K562 (cell line): ENCODE data around the gene PTPRF. TPM values are rescaled to one million over a fixed set of nuclear protein-coding genes. Genes with fewer than 3 reads are reported as not detected.

ENCODE experiments used
- ATAC-seq: fragments of 200-7000 bp; cut with Tn5 transposase; 3 replicates; pipeline ENCODE4 v1.9.1; 2020; ENCODE audit warnings: moderate library complexity
- BruUV-seq: library from RNA; stranded (reverse); fragments of 400-500 nt; replicated peaks from 2 replicates; lab custom pipeline; 2021; lab: Mats Ljungman, UMichigan
- CTCF ChIA-PET: fragments of 300-600 bp; formaldehyde crosslinking; extraction: SDS; loops from one replicate; lab custom pipeline; 2021; ENCODE audit warnings: low intra/inter-chr PET ratio; lab: Yijun Ruan, JAX
- POLR2A ChIA-PET: fragments of 300-600, 350-650 bp; sonication (Branson Sonifier 250); formaldehyde crosslinking; extraction: SDS; loops from one replicate; lab custom pipeline; 2021; ENCODE audit warnings: antibody characterized with exemption, inconsistent platforms; lab: Yijun Ruan, JAX
- DNase-seq, 4 experiments: peaks; one replicate each; pipeline versions ENCODE4 v3.0.0 to v3.0.0-alpha.2; 2011 to 2018; ENCODE audit warnings: low spot score in 3 of 4, mixed read lengths in 3 of 4; ENCODE audit errors: extremely low read depth in 1 of 4
- FAIRE-seq: peaks from 2 replicates; lab custom pipeline; 2011; peaks lifted over from hg19 to GRCh38; lab: Jason Lieb, UNC
- H2AFZ ChIP-seq: 2 replicates; pipeline ENCODE4 v1.6.0; 2011; ENCODE audit warnings: low read depth, low read length, control low read depth, inconsistent platforms
- H3K27ac ChIP-seq: fragments of 200-600 bp; 3 replicates; pipeline ENCODE4 v1.8.0; 2011; ENCODE audit warnings: low read depth, mild to moderate bottlenecking, control low read depth, inconsistent platforms, low read length, moderate library complexity, mixed read lengths; ENCODE audit errors: extremely low read depth
- H3K27me3 ChIP-seq, 2 experiments: fragments of 300-600 bp in 1 of 2; 2 replicates in 1 of 2; 3 replicates in 1 of 2; pipeline versions ENCODE4 v1.6.0 to v1.8.0; 2011; ENCODE audit warnings: inconsistent platforms in 2 of 2, low read length in 2 of 2, mild to moderate bottlenecking in 1 of 2, mixed read lengths in 1 of 2, moderate library complexity in 1 of 2; ENCODE audit not compliant: control insufficient read depth in 2 of 2, insufficient read depth in 2 of 2
- H3K36me3 ChIP-seq: fragments of 300-600 bp; 3 replicates; pipeline ENCODE4 v1.8.0; 2011; ENCODE audit warnings: mild to moderate bottlenecking, low read length, inconsistent platforms; ENCODE audit not compliant: control insufficient read depth, insufficient read depth
- H3K4me1 ChIP-seq, 2 experiments: fragments of 200-600 bp in 1 of 2; replicated peaks in 1 of 2; 2 replicates in 1 of 2; 3 replicates in 1 of 2; pipeline versions ENCODE4 v1.5.1 to v1.8.0; 2011; ENCODE audit warnings: inconsistent platforms in 2 of 2, low read length in 2 of 2, mild to moderate bottlenecking in 1 of 2, mixed read lengths in 1 of 2, moderate library complexity in 1 of 2; ENCODE audit not compliant: control insufficient read depth in 2 of 2, insufficient read depth in 2 of 2
- H3K4me2 ChIP-seq: 2 replicates; pipeline ENCODE4 v1.6.1; 2011; ENCODE audit warnings: low read length, control low read depth, inconsistent platforms, mixed read lengths; ENCODE audit not compliant: insufficient read depth
- H3K4me3 ChIP-seq: fragments of 200-600 bp; sonication (generic), shearing (Covaris generic); 2 replicates; pipeline ENCODE4 v1.5.1; 2016; ENCODE audit warnings: control low read depth, inconsistent platforms
- H3K79me2 ChIP-seq: fragments of 200-600 bp; 3 replicates; pipeline ENCODE4 v1.8.0; 2011; ENCODE audit warnings: low read length, inconsistent platforms; ENCODE audit not compliant: control insufficient read depth, insufficient read depth
- H3K9ac ChIP-seq, 2 experiments: 2 replicates each; pipeline versions ENCODE4 v1.6.0 to v1.6.1; 2011; ENCODE audit warnings: low read depth in 2 of 2, low read length in 2 of 2, control low read depth in 1 of 2, inconsistent platforms in 1 of 2, mild to moderate bottlenecking in 1 of 2, mixed read lengths in 1 of 2; ENCODE audit not compliant: insufficient read depth in 1 of 2
- H3K9me1 ChIP-seq: one replicate; pipeline ENCODE4 v1.6.0; 2011; ENCODE audit warnings: inconsistent platforms, mild to moderate bottlenecking, low read length, moderate library complexity; ENCODE audit not compliant: control insufficient read depth, insufficient read depth
- H3K9me3 ChIP-seq: replicated peaks from 2 replicates; pipeline ENCODE4 v1.5.1; 2011; ENCODE audit warnings: low read depth, low read length, inconsistent platforms; ENCODE audit not compliant: control insufficient read depth, insufficient read depth
- H4K20me1 ChIP-seq: replicated peaks from 2 replicates; pipeline ENCODE4 v1.6.1; 2011; ENCODE audit warnings: low read length, inconsistent platforms, mixed read lengths; ENCODE audit not compliant: control insufficient read depth, insufficient read depth
- CBFA2T2 ChIP-seq: fragments of 450-650 bp; conservative IDR thresholded peaks from 2 replicates; pipeline ENCODE4 v1.6.1; 2017; ENCODE audit warnings: mild to moderate bottlenecking
- CBFA2T3 ChIP-seq: fragments of 450-650 bp; IDR thresholded peaks from 2 replicates; pipeline ENCODE4 v1.6.1; 2017
- ELF1 ChIP-seq: fragments of 200-800 bp; sonication (Bioruptor generic); IDR thresholded peaks from 2 replicates; pipeline ENCODE4 v1.6.1; 2016; ENCODE audit warnings: missing genetic modification characterization, missing compliant biosample characterization
- HMG20B ChIP-seq: fragments of 250-450 bp; sonication (Bioruptor Pico); IDR thresholded peaks from 2 replicates; pipeline ENCODE4 v1.5.0; 2021; ENCODE audit warnings: mild to moderate bottlenecking
- KLF1 ChIP-seq: fragments of 450-650 bp; IDR thresholded peaks from 2 replicates; pipeline ENCODE4 v1.6.1; 2016; ENCODE audit warnings: missing genetic modification characterization, missing compliant biosample characterization
- MIER1 ChIP-seq: fragments of 450-650 bp; IDR thresholded peaks from 2 replicates; pipeline ENCODE4 v1.6.1; 2016; ENCODE audit warnings: antibody characterized with exemption, mild to moderate bottlenecking, low read depth
- PTRF ChIP-seq: fragments of 450-650 bp; IDR thresholded peaks from 2 replicates; pipeline ENCODE4 v1.6.1; 2016; ENCODE audit warnings: mild to moderate bottlenecking, missing genetic modification characterization, missing compliant biosample characterization
- RFX5 ChIP-seq: IDR thresholded peaks from 2 replicates; pipeline ENCODE4 v1.6.1; 2011; ENCODE audit warnings: low read depth, mild to moderate bottlenecking, improper control_type of control experiment, low read length
- SMAD4 ChIP-seq: fragments of 250-450 bp; sonication (Bioruptor Pico); conservative IDR thresholded peaks from 2 replicates; pipeline ENCODE4 v1.8.0; 2021; ENCODE audit warnings: inconsistent platforms, mild to moderate bottlenecking, moderate library complexity
- TCF3 ChIP-seq: sonication (generic); formaldehyde crosslinking; IDR thresholded peaks from 2 replicates; pipeline ENCODE4 v1.4.0; 2020; ENCODE audit warnings: mild to moderate bottlenecking, missing genetic modification reagents
- ZEB2 ChIP-seq: fragments of 450-650 bp; IDR thresholded peaks from 2 replicates; pipeline ENCODE4 v1.6.1; 2016
- ZNF282 ChIP-seq: sonication (generic); formaldehyde crosslinking; IDR thresholded peaks from 2 replicates; pipeline ENCODE4 v1.8.1; 2023; ENCODE audit warnings: missing genetic modification reagents
- WGBS: fragments of 100-300 bp; shearing (Covaris generic); methylation state at CpG from one replicate; pipeline ENCODE4 v1.1.6; 2016; ENCODE audit warnings: low coverage, mixed read lengths; ENCODE audit not compliant: insufficient coverage; ENCODE audit errors: missing lambda C conversion rate; 5-methylcytosine and 5-hydroxymethylcytosine counted together
- in situ Hi-C: fragments of 300-500 bp; cut with MboI; formaldehyde crosslinking; loops from 4 replicates; pipeline ENCODE4 v1.15.0; 2018; ENCODE audit warnings: inconsistent platforms, mixed read lengths
- intact Hi-C: fragments of 100-400 bp; cut with micrococcal nuclease; formaldehyde crosslinking; loops from 2 replicates; pipeline ENCODE4 v1.14.2; 2022
- polyA plus RNA-seq, 8 experiments: library from polyadenylated mRNA; depleted of rRNA in 4 of 8; stranded (reverse) in 5 of 8; unstranded in 3 of 8; fragments of >200 nt; fragmentation: Nextera tagmentation in 2 of 8; fragmentation: Illumina TruSeq in 1 of 8; extraction: Ambion mirVana in 2 of 8; extraction: Trizol in 1 of 8; gene quantifications; 2 replicates each; pipeline versions ENCODE4 v1.2.1 to v1.2.3, GENCODE V29; 2011 to 2014; ENCODE audit warnings: inconsistent platforms in 1 of 8, missing spikeins in 1 of 8
- total RNA-seq, 7 experiments: library from RNA; depleted of rRNA in 6 of 7; stranded (reverse); fragments of >200 nt in 6 of 7; fragmentation: Illumina TruSeq in 2 of 7; extraction: Trizol in 2 of 7; gene quantifications; 2 replicates each; pipeline versions ENCODE4 v1.2.1 to v1.2.3, GENCODE V29; 2011 to 2021; ENCODE audit warnings: low replicate concordance in 1 of 7
- TF ChIP-seq, protein P1 (sequence below): IDR thresholded peaks from 2 replicates; pipeline ENCODE4 v1.6.1; 2011; ENCODE audit not compliant: insufficient read length; ENCODE audit errors: extremely low read depth
- TF ChIP-seq, protein P2 (sequence below): sonication (generic); formaldehyde crosslinking; IDR thresholded peaks from 2 replicates; pipeline ENCODE4 v1.5.0; 2020; ENCODE audit warnings: missing genetic modification reagents
- TF ChIP-seq, protein P3 (sequence below): fragments of 250-450 bp; sonication (Bioruptor Pico); IDR thresholded peaks from 2 replicates; pipeline ENCODE4 v1.9.0; 2021; ENCODE audit warnings: mild to moderate bottlenecking, inconsistent platforms

The PTPRF gene
- total and polyA plus RNA-seq, 9 of the 15 experiments (the other 6 are each of a cell fraction or from before 2014, with no cell fraction given), result 0.13 to 4.3 (median 1.1) TPM

DNA sequence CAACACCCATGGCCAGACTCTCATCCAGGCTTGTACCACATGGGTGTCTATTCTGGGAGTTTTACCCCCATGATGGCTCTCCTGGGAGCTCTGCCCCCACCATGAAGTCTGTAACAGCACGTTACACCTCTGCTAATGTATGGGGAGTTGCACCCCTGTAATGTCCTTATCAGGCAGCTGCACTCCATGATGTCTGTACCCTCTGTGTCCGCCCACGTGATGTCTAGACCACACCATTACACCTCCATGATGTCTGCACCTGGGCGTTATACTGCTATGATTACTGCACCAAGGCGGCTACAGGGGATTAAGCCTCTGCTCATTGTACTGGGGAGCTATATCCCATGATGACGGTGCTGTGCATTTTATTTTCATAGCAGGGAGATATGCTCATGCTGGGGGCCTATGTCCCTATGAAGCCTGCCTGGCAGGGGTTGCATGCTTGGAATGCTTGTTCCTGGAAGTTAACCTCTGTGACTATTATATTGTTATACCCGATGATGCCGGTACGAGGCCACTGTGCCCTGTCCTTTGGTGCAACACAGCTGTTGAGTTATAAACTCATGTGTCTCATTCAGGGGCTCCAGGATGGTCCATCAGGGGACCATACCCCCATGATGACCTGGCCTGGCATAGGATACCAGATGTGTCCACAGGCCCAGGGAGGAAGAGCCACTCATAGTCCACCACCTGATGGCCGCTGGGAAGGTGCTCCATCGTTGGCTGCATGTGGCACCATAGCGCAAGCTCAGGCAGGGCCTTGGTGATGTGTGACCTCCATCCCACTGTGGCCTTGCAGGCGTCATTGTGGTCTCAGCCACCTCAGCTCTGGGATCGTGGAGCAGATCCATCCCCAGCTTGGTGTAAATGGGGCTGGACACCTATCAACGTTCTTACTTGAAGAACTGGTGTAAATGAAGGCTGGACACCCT lies 12.1 kb downstream of the PTPRF start:
- CTCF ChIA-PET, result no interaction called here
- Histone ChIP-seq H2AFZ (no peak overlapping the region), H3K9me3 (no peaks in the 10 kb centered on the region), H3K4me2 (no peak overlapping the region), H3K79me2 (no peaks in the 10 kb centered on the region), H3K36me3 (no peaks in the 10 kb centered on the region), H3K27me3 (peaks cover 13 to 85% of the 10 kb centered on the region in 2 experiments), H3K4me1 (peaks cover 0 to 14% of the 10 kb centered on the region in 2 experiments; a peak in 3 of 5 replicates), H3K4me3 (no peak overlapping the region), H3K27ac (no peak overlapping the region), H3K9ac (no peak overlapping the region), H3K9me1 (peaks cover 12% of the 10 kb centered on the region), H4K20me1 (peaks cover 14% of the 10 kb centered on the region)
- peak; percentile 43; the same call in 1 of the 2 replicates for TF ChIP-seq SMAD4 (CRISPR knock-in tag)
- TF ChIP-seq ZEB2, result no peak
- 0 out of 2 replicates have a peak, but pooled peaks have one; percentile 9 for TF ChIP-seq CBFA2T2
- no peak for TF ChIP-seq KLF1 (tag)
- peak; percentile 36 for TF ChIP-seq TCF3 (CRISPR knock-in tag)
- TF ChIP-seq, protein P1, sequence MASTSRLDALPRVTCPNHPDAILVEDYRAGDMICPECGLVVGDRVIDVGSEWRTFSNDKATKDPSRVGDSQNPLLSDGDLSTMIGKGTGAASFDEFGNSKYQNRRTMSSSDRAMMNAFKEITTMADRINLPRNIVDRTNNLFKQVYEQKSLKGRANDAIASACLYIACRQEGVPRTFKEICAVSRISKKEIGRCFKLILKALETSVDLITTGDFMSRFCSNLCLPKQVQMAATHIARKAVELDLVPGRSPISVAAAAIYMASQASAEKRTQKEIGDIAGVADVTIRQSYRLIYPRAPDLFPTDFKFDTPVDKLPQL, result no peak
- TF ChIP-seq PTRF (tag), result no peak
- no peak for TF ChIP-seq ZNF282
- TF ChIP-seq MIER1, result no peak
- TF ChIP-seq, protein P2, sequence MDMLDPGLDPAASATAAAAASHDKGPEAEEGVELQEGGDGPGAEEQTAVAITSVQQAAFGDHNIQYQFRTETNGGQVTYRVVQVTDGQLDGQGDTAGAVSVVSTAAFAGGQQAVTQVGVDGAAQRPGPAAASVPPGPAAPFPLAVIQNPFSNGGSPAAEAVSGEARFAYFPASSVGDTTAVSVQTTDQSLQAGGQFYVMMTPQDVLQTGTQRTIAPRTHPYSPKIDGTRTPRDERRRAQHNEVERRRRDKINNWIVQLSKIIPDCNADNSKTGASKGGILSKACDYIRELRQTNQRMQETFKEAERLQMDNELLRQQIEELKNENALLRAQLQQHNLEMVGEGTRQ (CRISPR knock-in tag), result peak; percentile 39
- TF ChIP-seq, protein P3, sequence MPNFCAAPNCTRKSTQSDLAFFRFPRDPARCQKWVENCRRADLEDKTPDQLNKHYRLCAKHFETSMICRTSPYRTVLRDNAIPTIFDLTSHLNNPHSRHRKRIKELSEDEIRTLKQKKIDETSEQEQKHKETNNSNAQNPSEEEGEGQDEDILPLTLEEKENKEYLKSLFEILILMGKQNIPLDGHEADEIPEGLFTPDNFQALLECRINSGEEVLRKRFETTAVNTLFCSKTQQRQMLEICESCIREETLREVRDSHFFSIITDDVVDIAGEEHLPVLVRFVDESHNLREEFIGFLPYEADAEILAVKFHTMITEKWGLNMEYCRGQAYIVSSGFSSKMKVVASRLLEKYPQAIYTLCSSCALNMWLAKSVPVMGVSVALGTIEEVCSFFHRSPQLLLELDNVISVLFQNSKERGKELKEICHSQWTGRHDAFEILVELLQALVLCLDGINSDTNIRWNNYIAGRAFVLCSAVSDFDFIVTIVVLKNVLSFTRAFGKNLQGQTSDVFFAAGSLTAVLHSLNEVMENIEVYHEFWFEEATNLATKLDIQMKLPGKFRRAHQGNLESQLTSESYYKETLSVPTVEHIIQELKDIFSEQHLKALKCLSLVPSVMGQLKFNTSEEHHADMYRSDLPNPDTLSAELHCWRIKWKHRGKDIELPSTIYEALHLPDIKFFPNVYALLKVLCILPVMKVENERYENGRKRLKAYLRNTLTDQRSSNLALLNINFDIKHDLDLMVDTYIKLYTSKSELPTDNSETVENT (CRISPR knock-in tag), result no peak
- TF ChIP-seq RFX5, result no peak
- TF ChIP-seq ELF1 (tag), result no peak
- TF ChIP-seq HMG20B (CRISPR knock-in tag), result no peak
- peak; percentile 51 for TF ChIP-seq CBFA2T3
- POLR2A ChIA-PET, result interaction anchor here (0.6 to 1.4 kb wide), 4 partner anchors 8 to 748 kb away, joined by 3 to 7 read pairs (median 3); no protein-coding TSS in a partner anchor
- FAIRE-seq (no peak), DNase-seq (peak in 2 of 4 experiments; percentile 42 to 50), ATAC-seq (no peak)
- intact Hi-C loops, result no loop called here
- no TSS peak for BruUV-seq
- WGBS, result 14% methylated on average over 15 of the region's 15 CpGs
- in situ Hi-C loops, result no loop called here
